ENCODE measurements around the gene BTBD9. TPM values are rescaled to one million over a fixed set of nuclear protein-coding genes. Genes with fewer than 3 reads are reported as not detected.

The BTBD9 gene
- polyA plus RNA-seq, 1 donor (not counting 4 experiments of a cell fraction or from before 2014, with no cell fraction given), result 6.8 TPM

DNA sequence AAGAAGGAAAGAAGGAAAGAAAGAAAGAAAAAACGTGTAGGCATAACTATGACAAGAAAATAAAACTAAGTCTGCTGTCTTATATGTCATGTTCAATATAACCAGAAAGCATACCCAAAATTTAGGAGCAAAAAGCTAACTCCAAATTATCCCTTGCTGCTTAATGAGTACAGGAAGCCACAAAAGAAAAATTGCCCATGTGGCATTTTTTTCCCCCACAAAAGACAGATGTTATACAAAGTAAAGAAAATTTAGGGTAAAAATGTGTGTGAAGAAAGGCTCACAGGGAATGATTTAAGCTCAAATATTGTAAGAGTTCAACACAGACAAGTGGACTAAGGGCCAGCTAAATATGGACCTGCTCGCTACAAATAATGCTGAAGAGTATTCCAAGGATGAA, 263.8 kb downstream of the BTBD9 start:
- Histone ChIP-seq H3K9me1 (ENCODE audit: control insufficient read depth, extremely low read depth, insufficient read depth, low read length) (no peaks in the 10 kb centered on the region), H3K79me2 (ENCODE audit: control insufficient read depth, insufficient read depth, low read length) (no peaks in the 10 kb centered on the region), H3K9ac (ENCODE audit: control insufficient read depth, extremely low read depth, insufficient read depth, low read length) (no peak overlapping the region), H3K36me3 (ENCODE audit: control insufficient read depth in 2 of 2, extremely low read depth in 1 of 2, insufficient read depth in 2 of 2, low read length in 2 of 2) (no peaks in the 10 kb centered on the region), H2AFZ (ENCODE audit: control insufficient read depth, low read length) (no peak overlapping the region), H4K20me1 (ENCODE audit: control insufficient read depth, extremely low read depth, insufficient read depth, low read length) (no peaks in the 10 kb centered on the region), H3K4me3 (ENCODE audit: control insufficient read depth in 2 of 3, extremely low read depth in 1 of 3, insufficient read depth in 2 of 3, low read depth in 1 of 3, low read length in 3 of 3) (no peak overlapping the region), H3K4me1 (ENCODE audit: control insufficient read depth, extremely low read depth, insufficient read depth, low read length) (no peaks in the 10 kb centered on the region), H3K27ac (ENCODE audit: control insufficient read depth, insufficient read depth, low read length) (no peak overlapping the region), H3K27me3 (ENCODE audit: control insufficient read depth, extremely low read depth, insufficient read depth, low read length) (no peaks in the 10 kb centered on the region), H3K9me3 (ENCODE audit: control insufficient read depth, low read depth, low read length) (no peaks in the 10 kb centered on the region), H3K4me2 (ENCODE audit: control insufficient read depth, extremely low read depth, insufficient read depth, low read depth, low read length) (no peak overlapping the region)
- FAIRE-seq (no peak), DNase-seq (ENCODE audit: low read depth, low spot score) (no peak)
- TF ChIP-seq EZH2 (IDR thresholded peaks at IDR 0.05; ENCODE audit: low read length), result no peak
- no peak for TF ChIP-seq CTCF (optimal IDR thresholded peaks at IDR 0.05 in 1 of 3, IDR thresholded peaks at IDR 0.05 in 1 of 3, conservative IDR thresholded peaks at IDR 0.05 in 1 of 3; ENCODE audit: extremely low read depth in 1 of 3, insufficient read depth in 2 of 3, low read length in 3 of 3)
- dilution Hi-C loops (cut with MboI; ENCODE audit: extremely low pct_ligation_motif_present, low sequenced_read_pairs), result no loop called here

- Histone ChIP-seq H3K27me3 (ENCODE audit: control insufficient read depth, extremely low read depth, insufficient read depth, low read length) (no peaks in the 10 kb centered on the region), H3K9me3 (ENCODE audit: control insufficient read depth, low read depth, low read length) (no peaks in the 10 kb centered on the region), H3K9ac (ENCODE audit: control insufficient read depth, extremely low read depth, insufficient read depth, low read length) (no peak overlapping the region), H3K9me1 (ENCODE audit: control insufficient read depth, extremely low read depth, insufficient read depth, low read length) (no peaks in the 10 kb centered on the region), H3K27ac (ENCODE audit: control insufficient read depth, insufficient read depth, low read length) (no peak overlapping the region), H3K4me1 (ENCODE audit: control insufficient read depth, extremely low read depth, insufficient read depth, low read length) (no peaks in the 10 kb centered on the region), H2AFZ (ENCODE audit: control insufficient read depth, low read length) (no peak overlapping the region), H4K20me1 (ENCODE audit: control insufficient read depth, extremely low read depth, insufficient read depth, low read length) (no peaks in the 10 kb centered on the region), H3K36me3 (ENCODE audit: control insufficient read depth in 2 of 2, extremely low read depth in 1 of 2, insufficient read depth in 2 of 2, low read length in 2 of 2) (no peaks in the 10 kb centered on the region), H3K4me3 (ENCODE audit: control insufficient read depth in 2 of 3, extremely low read depth in 1 of 3, insufficient read depth in 2 of 3, low read depth in 1 of 3, low read length in 3 of 3) (no peak overlapping the region), H3K4me2 (ENCODE audit: control insufficient read depth, extremely low read depth, insufficient read depth, low read depth, low read length) (no peak overlapping the region), H3K79me2 (ENCODE audit: control insufficient read depth, insufficient read depth, low read length) (no peaks in the 10 kb centered on the region)
- dilution Hi-C loops (cut with MboI; ENCODE audit: extremely low pct_ligation_motif_present, low sequenced_read_pairs), result no loop called here
- FAIRE-seq, result no peak
- TF ChIP-seq EZH2 (IDR thresholded peaks at IDR 0.05; ENCODE audit: low read length), result no peak
- no peak for TF ChIP-seq CTCF (optimal IDR thresholded peaks at IDR 0.05 in 1 of 3, IDR thresholded peaks at IDR 0.05 in 1 of 3, conservative IDR thresholded peaks at IDR 0.05 in 1 of 3; ENCODE audit: extremely low read depth in 1 of 3, insufficient read depth in 2 of 3, low read length in 3 of 3)
- no peak for DNase-seq (ENCODE audit: low read depth, low spot score)
Measured at GRCh38 chr6:38375341-38375740, 264.4 kb downstream of the BTBD9 start.
